Endothelial cell of umbilical vein (primary cell): ENCODE results near the gene SPATA33.

Experiments
- EZH2 ChIP-seq: IDR thresholded peaks from 2 replicates; pipeline ENCODE4 v1.6.1; 2012; ENCODE audit warnings: borderline replicate concordance, low read depth, mild to moderate bottlenecking, moderate library complexity, low read length, inconsistent platforms; ENCODE audit not compliant: severe bottlenecking
- FOS ChIP-seq: IDR thresholded peaks from 2 replicates; pipeline ENCODE4 v1.6.1; 2011; ENCODE audit warnings: mild to moderate bottlenecking, low read length, moderate library complexity, borderline replicate concordance; ENCODE audit not compliant: insufficient read depth
- GATA2 ChIP-seq: IDR thresholded peaks from 2 replicates; pipeline ENCODE4 v1.7.0; 2011; ENCODE audit warnings: low read depth, mild to moderate bottlenecking, moderate library complexity, mixed read lengths, low read length; ENCODE audit not compliant: insufficient read length, insufficient read depth
- JUN ChIP-seq: IDR thresholded peaks from 2 replicates; pipeline ENCODE4 v1.6.1; 2011; ENCODE audit warnings: borderline replicate concordance, low read depth; ENCODE audit not compliant: insufficient read length, insufficient read depth
- MYC ChIP-seq: IDR thresholded peaks from one replicate; pipeline ENCODE4 v1.6.1; 2011; ENCODE audit warnings: mild to moderate bottlenecking, low read depth, low read length
- POLR2A ChIP-seq: IDR thresholded peaks from 2 replicates; pipeline ENCODE4 v1.6.1; 2012; ENCODE audit warnings: low read depth, mild to moderate bottlenecking, control low read depth, low read length
- POLR2AphosphoS5 ChIP-seq: IDR thresholded peaks from 2 replicates; pipeline ENCODE4 v1.6.1; 2012; ENCODE audit warnings: low read depth, mild to moderate bottlenecking, control low read depth, low read length, moderate library complexity; ENCODE audit not compliant: insufficient read depth
- TF ChIP-seq, protein P1 (sequence below), 2 donors: IDR thresholded peaks; 1 replicate in 1 of 2; 2 replicates in 1 of 2; pipeline ENCODE4 v1.5.1; 2011; ENCODE audit warnings: low read length in 2 of 2, mild to moderate bottlenecking in 2 of 2, moderate library complexity in 2 of 2, control low read depth in 1 of 2, inconsistent platforms in 1 of 2, low read depth in 1 of 2; ENCODE audit not compliant: insufficient read depth in 1 of 2; ENCODE audit errors: extremely low read depth in 1 of 2
- TF ChIP-seq, protein P2 (sequence below): IDR thresholded peaks from 2 replicates; pipeline ENCODE4 v1.6.1; 2011; ENCODE audit not compliant: insufficient read depth, insufficient read length

DNA sequence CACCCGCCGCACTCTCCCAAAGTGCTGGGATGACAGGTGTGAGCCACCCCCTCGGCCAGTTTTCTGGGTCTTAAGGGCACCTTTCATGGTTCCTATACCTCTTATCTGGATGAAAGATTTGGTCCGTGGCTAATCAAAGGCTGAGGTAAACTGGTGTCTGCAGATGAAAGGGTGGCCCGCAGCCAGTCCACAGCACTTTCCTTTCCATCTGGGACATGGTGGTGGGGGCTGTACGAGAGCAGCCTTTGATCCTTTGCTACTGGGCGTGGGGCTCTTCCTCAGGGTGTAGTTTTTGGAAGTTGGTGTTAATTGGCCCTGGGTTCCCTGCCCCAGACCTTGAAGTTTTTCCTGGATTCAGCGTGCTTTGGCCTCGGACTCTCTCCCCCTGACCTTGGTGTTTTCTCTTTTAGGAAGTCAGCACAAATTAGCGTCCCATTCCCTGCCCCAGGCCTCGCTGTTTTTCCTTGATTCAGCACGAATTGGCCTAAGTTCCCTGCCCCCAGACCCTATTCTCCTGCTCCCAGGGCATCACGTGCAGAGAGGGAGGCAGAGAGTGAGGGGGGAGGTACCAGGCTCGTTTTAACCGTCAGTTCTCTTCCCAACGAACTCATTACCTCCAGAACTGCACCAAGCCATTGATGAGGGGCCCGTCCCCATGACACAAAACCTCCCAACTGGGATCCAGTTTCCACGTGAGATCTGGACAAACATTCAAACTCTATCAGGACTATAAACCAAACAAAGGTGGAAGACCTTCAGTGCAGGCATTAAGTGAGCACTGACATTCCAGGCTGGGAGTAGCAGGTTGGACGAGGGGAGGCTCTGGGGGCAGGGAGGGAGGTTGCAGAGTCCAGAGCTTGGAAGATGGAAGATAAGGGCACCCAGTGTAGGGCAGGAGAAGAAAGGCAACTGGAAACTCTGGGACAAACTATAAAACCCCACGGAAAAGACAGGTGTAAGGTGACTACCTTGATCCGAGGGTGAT lies 32.6 kb upstream of the SPATA33 start:
- TF ChIP-seq, protein P1, sequence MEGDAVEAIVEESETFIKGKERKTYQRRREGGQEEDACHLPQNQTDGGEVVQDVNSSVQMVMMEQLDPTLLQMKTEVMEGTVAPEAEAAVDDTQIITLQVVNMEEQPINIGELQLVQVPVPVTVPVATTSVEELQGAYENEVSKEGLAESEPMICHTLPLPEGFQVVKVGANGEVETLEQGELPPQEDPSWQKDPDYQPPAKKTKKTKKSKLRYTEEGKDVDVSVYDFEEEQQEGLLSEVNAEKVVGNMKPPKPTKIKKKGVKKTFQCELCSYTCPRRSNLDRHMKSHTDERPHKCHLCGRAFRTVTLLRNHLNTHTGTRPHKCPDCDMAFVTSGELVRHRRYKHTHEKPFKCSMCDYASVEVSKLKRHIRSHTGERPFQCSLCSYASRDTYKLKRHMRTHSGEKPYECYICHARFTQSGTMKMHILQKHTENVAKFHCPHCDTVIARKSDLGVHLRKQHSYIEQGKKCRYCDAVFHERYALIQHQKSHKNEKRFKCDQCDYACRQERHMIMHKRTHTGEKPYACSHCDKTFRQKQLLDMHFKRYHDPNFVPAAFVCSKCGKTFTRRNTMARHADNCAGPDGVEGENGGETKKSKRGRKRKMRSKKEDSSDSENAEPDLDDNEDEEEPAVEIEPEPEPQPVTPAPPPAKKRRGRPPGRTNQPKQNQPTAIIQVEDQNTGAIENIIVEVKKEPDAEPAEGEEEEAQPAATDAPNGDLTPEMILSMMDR (IDR thresholded peaks at IDR 0.05; ENCODE audit: extremely low read depth in 1 of 2, insufficient read depth in 1 of 2, low read depth in 1 of 2, low read length in 2 of 2) = no peak
- TF ChIP-seq JUN (no peak), POLR2A (no peak), POLR2AphosphoS5 (no peak), EZH2 (no peak), GATA2 (no peak), MYC (no peak), FOS (no peak)
- TF ChIP-seq, protein P2, sequence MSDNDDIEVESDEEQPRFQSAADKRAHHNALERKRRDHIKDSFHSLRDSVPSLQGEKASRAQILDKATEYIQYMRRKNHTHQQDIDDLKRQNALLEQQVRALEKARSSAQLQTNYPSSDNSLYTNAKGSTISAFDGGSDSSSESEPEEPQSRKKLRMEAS = no peak
